GM18867 (cell line): ENCODE data around the gene COG6.

Source experiments
- ATAC-seq: cut with Tn5 transposase; IDR thresholded peaks from one replicate; pipeline ENCODE4 v1.9.1; 2021; ENCODE audit warnings: mild to moderate bottlenecking, moderate library complexity; ENCODE audit not compliant: unreplicated experiment

Gene COG6

GRCh38 chr13:39767791-39768517, 112.5 kb downstream of the COG6 start:
- peak; percentile 50 for ATAC-seq

GRCh38 chr13:39768962-39769361, 113.5 kb downstream of the COG6 start:
- no peak for ATAC-seq

- no peak for ATAC-seq
Measured at GRCh38 chr13:39770221-39771090, 115.0 kb downstream of the COG6 start.

- no peak for ATAC-seq
Measured at GRCh38 chr13:39773833-39774232, 118.4 kb downstream of the COG6 start.

- peak; percentile 60 for ATAC-seq
Measured at GRCh38 chr13:39776439-39776838, 121.0 kb downstream of the COG6 start.

GRCh38 chr13:39777021-39777420, 121.6 kb downstream of the COG6 start:
- ATAC-seq = peak; percentile 20

GRCh38 chr13:39777527-39778061, 122.1 kb downstream of the COG6 start:
- ATAC-seq = peak; percentile 49

- no peak for ATAC-seq
Measured at GRCh38 chr13:39779337-39780265, 124.1 kb downstream of the COG6 start.

- no peak for ATAC-seq
Measured at GRCh38 chr13:39780711-39781110, 125.2 kb downstream of the COG6 start.

- no peak for ATAC-seq
Measured at GRCh38 chr13:39781381-39781780, 125.9 kb downstream of the COG6 start.

GRCh38 chr13:39783051-39783450, 127.6 kb downstream of the COG6 start:
- no peak for ATAC-seq

- no peak for ATAC-seq
Measured at GRCh38 chr13:39784347-39784746, 128.9 kb downstream of the COG6 start.

- ATAC-seq = no peak
Measured at GRCh38 chr13:39786091-39786490, 130.6 kb downstream of the COG6 start.

- ATAC-seq = no peak
Measured at GRCh38 chr13:39787086-39787487, 131.6 kb downstream of the COG6 start.

GRCh38 chr13:39788102-39788501, 132.6 kb downstream of the COG6 start:
- no peak for ATAC-seq

GRCh38 chr13:39789451-39789850, 134.0 kb downstream of the COG6 start:
- no peak for ATAC-seq
